ENCODE data around the gene SEC14L2. TPM values are rescaled to one million over a fixed set of nuclear protein-coding genes. Genes with fewer than 3 reads are reported as not detected.
A peak's percentile ranks its signal among the peaks of the same experiment; 100 is the strongest.

The SEC14L2 gene
- total RNA-seq, 1 donor: 16.6 TPM

- Histone ChIP-seq H3K4me3 (ENCODE audit: insufficient read depth, low read length) (peak overlapping the region; percentile 98), H2AFZ (ENCODE audit: low read length) (no peak overlapping the region), H3K36me3 (ENCODE audit: insufficient read depth, low read length) (peaks cover 4% of the 10 kb centered on the region), H3K9me3 (ENCODE audit: low read depth, low read length) (no peaks in the 10 kb centered on the region), H3K4me2 (ENCODE audit: insufficient read depth, low read length) (peak overlapping the region; percentile 92), H3K4me1 (ENCODE audit: insufficient read depth, low read length) (peaks cover 17% of the 10 kb centered on the region), H3K27me3 (ENCODE audit: insufficient read depth, low read length) (no peaks in the 10 kb centered on the region), H4K20me1 (ENCODE audit: insufficient read depth, low read length) (peaks cover 32% of the 10 kb centered on the region), H3K27ac (ENCODE audit: low read depth, low read length) (no peak overlapping the region), H3K79me2 (ENCODE audit: insufficient read depth, low read length) (peaks cover 37% of the 10 kb centered on the region)
- peak; percentile 37 for DNase-seq (ENCODE audit: insufficient read length, low spot score, missing footprints)
- TF ChIP-seq CTCF (IDR thresholded peaks at IDR 0.05; ENCODE audit: extremely low read depth, low read depth, low read length): no peak
Observed at GRCh38 chr22:30357650-30358215, 39.1 kb upstream of the SEC14L2 start.

- H4K20me1 ChIP-seq (ENCODE audit: insufficient read depth, low read length): peaks cover 28% of the 10 kb centered on the region
- DNase-seq (ENCODE audit: insufficient read length, low spot score, missing footprints): no peak
- H3K79me2 ChIP-seq (ENCODE audit: insufficient read depth, low read length): peaks cover 31% of the 10 kb centered on the region
- no peaks in the 10 kb centered on the region for H3K9me3 ChIP-seq (ENCODE audit: low read depth, low read length)
- no peak for TF ChIP-seq CTCF (IDR thresholded peaks at IDR 0.05; ENCODE audit: extremely low read depth, low read depth, low read length)
- no peak overlapping the region for H3K4me3 ChIP-seq (ENCODE audit: insufficient read depth, low read length)
- no peak overlapping the region for H3K27ac ChIP-seq (ENCODE audit: low read depth, low read length)
- no peak overlapping the region for H3K4me2 ChIP-seq (ENCODE audit: insufficient read depth, low read length)
- H3K27me3 ChIP-seq (ENCODE audit: insufficient read depth, low read length): no peaks in the 10 kb centered on the region
- peaks cover 17% of the 10 kb centered on the region for H3K4me1 ChIP-seq (ENCODE audit: insufficient read depth, low read length)
- H2AFZ ChIP-seq (ENCODE audit: low read length): no peak overlapping the region
- H3K36me3 ChIP-seq (ENCODE audit: insufficient read depth, low read length): no peaks in the 10 kb centered on the region
Observed at GRCh38 chr22:30358541-30358940, 38.3 kb upstream of the SEC14L2 start.

- Histone ChIP-seq H2AFZ (ENCODE audit: low read length) (no peak overlapping the region), H3K4me3 (ENCODE audit: insufficient read depth, low read length) (no peak overlapping the region), H3K79me2 (ENCODE audit: insufficient read depth, low read length) (no peaks in the 10 kb centered on the region), H3K27me3 (ENCODE audit: insufficient read depth, low read length) (no peaks in the 10 kb centered on the region), H3K36me3 (ENCODE audit: insufficient read depth, low read length) (no peaks in the 10 kb centered on the region), H4K20me1 (ENCODE audit: insufficient read depth, low read length) (no peaks in the 10 kb centered on the region), H3K9me3 (ENCODE audit: low read depth, low read length) (no peaks in the 10 kb centered on the region), H3K27ac (ENCODE audit: low read depth, low read length) (no peak overlapping the region), H3K4me1 (ENCODE audit: insufficient read depth, low read length) (no peaks in the 10 kb centered on the region), H3K4me2 (ENCODE audit: insufficient read depth, low read length) (no peak overlapping the region)
- peak; percentile 62 for DNase-seq (ENCODE audit: insufficient read length, low spot score, missing footprints)
- no peak for TF ChIP-seq CTCF (IDR thresholded peaks at IDR 0.05; ENCODE audit: extremely low read depth, low read depth, low read length)
Observed at GRCh38 chr22:30361916-30362650, 34.7 kb upstream of the SEC14L2 start.

DNA sequence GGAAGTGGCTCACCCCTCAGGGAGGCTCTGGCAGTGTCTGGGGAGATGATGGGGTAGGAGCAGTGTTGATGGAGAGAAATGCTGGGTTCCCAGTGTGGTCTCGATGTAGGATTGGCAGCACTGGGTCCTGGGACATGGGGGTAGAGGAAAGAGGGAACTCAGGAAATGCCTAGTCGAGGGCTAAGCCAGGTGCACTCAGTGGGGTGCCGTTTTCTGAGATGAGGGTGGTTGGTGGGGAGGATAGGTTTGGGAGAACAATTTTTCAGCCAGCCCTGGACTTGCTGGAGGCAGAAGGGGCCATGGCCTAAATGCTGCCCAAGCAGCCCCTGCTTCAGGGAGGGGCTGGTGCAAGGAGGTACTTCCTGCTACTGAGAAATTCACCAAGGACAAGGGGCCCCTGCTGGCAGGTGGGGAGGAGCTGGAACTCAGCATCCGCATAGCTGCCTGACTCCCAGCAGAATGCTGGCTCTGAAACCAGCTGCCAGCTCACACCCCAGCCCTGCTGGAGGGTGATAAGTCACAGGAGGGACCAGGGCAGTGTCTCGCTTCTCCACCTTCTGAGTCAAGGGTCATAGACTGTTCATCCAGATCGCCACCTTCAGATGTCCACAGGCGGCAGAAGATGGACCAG, 34.1 kb upstream of the SEC14L2 start:
- H3K36me3 ChIP-seq (ENCODE audit: insufficient read depth, low read length): no peaks in the 10 kb centered on the region
- H3K9me3 ChIP-seq (ENCODE audit: low read depth, low read length): no peaks in the 10 kb centered on the region
- H3K27me3 ChIP-seq (ENCODE audit: insufficient read depth, low read length): no peaks in the 10 kb centered on the region
- DNase-seq (ENCODE audit: insufficient read length, low spot score, missing footprints): peak; percentile 13
- TF ChIP-seq CTCF (IDR thresholded peaks at IDR 0.05; ENCODE audit: extremely low read depth, low read depth, low read length): no peak
- H3K4me2 ChIP-seq (ENCODE audit: insufficient read depth, low read length): no peak overlapping the region
- no peaks in the 10 kb centered on the region for H3K4me1 ChIP-seq (ENCODE audit: insufficient read depth, low read length)
- H2AFZ ChIP-seq (ENCODE audit: low read length): no peak overlapping the region
- H3K27ac ChIP-seq (ENCODE audit: low read depth, low read length): no peak overlapping the region
- no peaks in the 10 kb centered on the region for H3K79me2 ChIP-seq (ENCODE audit: insufficient read depth, low read length)
- no peaks in the 10 kb centered on the region for H4K20me1 ChIP-seq (ENCODE audit: insufficient read depth, low read length)
- no peak overlapping the region for H3K4me3 ChIP-seq (ENCODE audit: insufficient read depth, low read length)
